Prostate gland (tissue), 2 donors: Measurements from ENCODE around the gene S100A13. TPM values are rescaled to one million over a fixed set of nuclear protein-coding genes. Genes with fewer than 3 reads are reported as not detected.

Source experiments
- DNase-seq: peaks from one replicate; pipeline ENCODE4 v3.0.0-alpha.2; 2019; ENCODE audit warnings: low spot score
- H3K27ac ChIP-seq, 2 donors: fragments of 200-600 bp; sonication (generic); 2 replicates each; pipeline ENCODE4 v1.5.1; 2017 to 2019
- H3K27me3 ChIP-seq: fragments of 200-600 bp; sonication (generic); replicated peaks from 2 replicates; pipeline ENCODE4 v1.5.1; 2019; ENCODE audit not compliant: insufficient read depth
- H3K36me3 ChIP-seq, 2 donors: fragments of 200-600 bp; sonication (generic); 1 replicate in 1 of 2; 2 replicates in 1 of 2; pipeline versions ENCODE4 v1.5.1 to v1.8.1; 2017 to 2019
- H3K4me1 ChIP-seq: fragments of 200-600 bp; sonication (generic); replicated peaks from 2 replicates; pipeline ENCODE4 v1.5.1; 2019
- H3K4me3 ChIP-seq, 2 donors: fragments of 200-600 bp; sonication (generic); 2 replicates each; pipeline ENCODE4 v1.5.1; 2017 to 2019
- H3K9me3 ChIP-seq: fragments of 200-600 bp; sonication (generic); 2 replicates; pipeline ENCODE4 v1.5.1; 2017
- CTCF ChIP-seq, 4 experiments: fragments of 200-600 bp in 2 of 4; fragments of 450-650 bp in 2 of 4; sonication (generic) in 2 of 4; IDR thresholded peaks; 1 replicate in 3 of 4; 2 replicates in 1 of 4; pipeline ENCODE4 v1.5.1; 2016 to 2019; ENCODE audit warnings: antibody characterized with exemption in 4 of 4, mild to moderate bottlenecking in 2 of 4, moderate library complexity in 2 of 4
- POLR2A ChIP-seq: fragments of 450-650 bp; IDR thresholded peaks from one replicate; pipeline ENCODE4 v1.6.1; 2016; ENCODE audit warnings: antibody characterized with exemption, mild to moderate bottlenecking
- POLR2AphosphoS5 ChIP-seq: sonication (generic); formaldehyde crosslinking; IDR thresholded peaks from one replicate; pipeline ENCODE4 v1.6.1; 2017; ENCODE audit warnings: antibody characterized with exemption
- WGBS: methylation state at CpG from one replicate; pipeline ENCODE4 v1.1.5; 2018; 5-methylcytosine and 5-hydroxymethylcytosine counted together
- intact Hi-C: fragments of 100-400 bp; cut with DNase I; formaldehyde crosslinking; loops from one replicate; pipeline ENCODE4 v1.14.2; 2022
- total RNA-seq, 2 donors: library from RNA; depleted of rRNA; stranded (reverse); fragments of >200 nt; gene quantifications; one replicate each; pipeline ENCODE4 v1.1.0, GENCODE V29; 2016

The S100A13 gene
- total RNA-seq, 2 donors from 2014 or later, result 53.3 to 96.5 TPM

- Histone ChIP-seq H3K36me3 (peaks cover 0 to 7% of the 10 kb centered on the region in 2 donors), H3K4me3 (peak overlapping the region in 1 of 2 donors; percentile 13), H3K9me3 (no peaks in the 10 kb centered on the region), H3K27ac (peak overlapping the region; percentile 75 to 77), H3K4me1 (peaks cover 4% of the 10 kb centered on the region), H3K27me3 (no peaks in the 10 kb centered on the region)
- intact Hi-C loops, result no loop called here
- DNase-seq, result no peak
- TF ChIP-seq CTCF (IDR thresholded peaks at IDR 0.05) (peak in 1 of 4 experiments; percentile 15), POLR2AphosphoS5 (peak; percentile 50), POLR2A (no peak)
- 35% methylated on average over 19 of the region's 19 CpGs for WGBS
Observed at GRCh38 chr1:153608742-153609584, 18.3 kb downstream of the S100A13 start.

- TF ChIP-seq POLR2AphosphoS5 (no peak), CTCF (IDR thresholded peaks at IDR 0.05) (no peak), POLR2A (no peak)
- intact Hi-C loops, result no loop called here
- no peaks in the 10 kb centered on the region for H3K27me3 ChIP-seq
- peak overlapping the region; percentile 75 to 77 for H3K27ac ChIP-seq
- H3K4me1 ChIP-seq, result peaks cover 4% of the 10 kb centered on the region
- H3K9me3 ChIP-seq, result no peaks in the 10 kb centered on the region
- H3K4me3 ChIP-seq, result peak overlapping the region in 1 of 2 donors; percentile 13
- H3K36me3 ChIP-seq, result peaks cover 0 to 7% of the 10 kb centered on the region in 2 donors
- no peak for DNase-seq
- 54% methylated on average over 7 of the region's 7 CpGs for WGBS
Observed at GRCh38 chr1:153608089-153608682, 19.1 kb downstream of the S100A13 start.

GRCh38 chr1:153607381-153607780, 19.9 kb downstream of the S100A13 start:
- Histone ChIP-seq H3K4me3 (no peak overlapping the region), H3K36me3 (peaks cover 0 to 7% of the 10 kb centered on the region in 2 donors), H3K27me3 (no peaks in the 10 kb centered on the region), H3K9me3 (no peaks in the 10 kb centered on the region), H3K27ac (no peak overlapping the region), H3K4me1 (peaks cover 4% of the 10 kb centered on the region)
- intact Hi-C loops, result no loop called here
- 93% methylated on average over 8 of the region's 8 CpGs for WGBS
- no peak for TF ChIP-seq POLR2A
- no peak for TF ChIP-seq POLR2AphosphoS5
- TF ChIP-seq CTCF (IDR thresholded peaks at IDR 0.05), result no peak
- no peak for DNase-seq

- Histone ChIP-seq H3K9me3 (no peaks in the 10 kb centered on the region), H3K4me3 (no peak overlapping the region), H3K4me1 (peaks cover 4% of the 10 kb centered on the region), H3K27me3 (no peaks in the 10 kb centered on the region), H3K36me3 (peaks cover 0 to 7% of the 10 kb centered on the region in 2 donors), H3K27ac (no peak overlapping the region)
- no peak for TF ChIP-seq POLR2A
- TF ChIP-seq CTCF (IDR thresholded peaks at IDR 0.05), result no peak
- no peak for TF ChIP-seq POLR2AphosphoS5
- intact Hi-C loops, result no loop called here
- DNase-seq, result no peak
- WGBS, result 92% methylated on average over 11 of the region's 11 CpGs
Observed at GRCh38 chr1:153606194-153606593, 21.1 kb downstream of the S100A13 start.

- Histone ChIP-seq H3K27ac (no peak overlapping the region), H3K4me3 (no peak overlapping the region), H3K27me3 (no peaks in the 10 kb centered on the region), H3K36me3 (peaks cover 0 to 6% of the 10 kb centered on the region in 2 donors), H3K9me3 (no peaks in the 10 kb centered on the region), H3K4me1 (no peaks in the 10 kb centered on the region)
- DNase-seq, result no peak
- no peak for TF ChIP-seq CTCF (IDR thresholded peaks at IDR 0.05)
- TF ChIP-seq POLR2A, result no peak
- no peak for TF ChIP-seq POLR2AphosphoS5
- intact Hi-C loops, result no loop called here
- 94% methylated on average over 6 of the region's 6 CpGs for WGBS
Observed at GRCh38 chr1:153602749-153603148, 24.6 kb downstream of the S100A13 start.
